ENCODE measurements around the gene NQO2. TPM values are rescaled to one million over a fixed set of nuclear protein-coding genes. Genes with fewer than 3 reads are reported as not detected.
"Not testable (repeated sequence)": the region's sequence is repeated elsewhere in the genome, so short reads cannot be mapped to it uniquely, and the experiment has no call there.

The NQO2 gene
- total RNA-seq, 1 experiment from 2014 or later: 119 TPM

- DNase-seq (ENCODE audit: low spot score): no peak
Measured at GRCh38 chr6:3013901-3014674, 14.4 kb downstream of the NQO2 start.

GRCh38 chr6:3014675-3015066, 15.0 kb downstream of the NQO2 start:
- DNase-seq (ENCODE audit: low spot score): no peak

- DNase-seq (ENCODE audit: low spot score): no peak
Measured at GRCh38 chr6:3015144-3015543, 15.4 kb downstream of the NQO2 start.

DNA sequence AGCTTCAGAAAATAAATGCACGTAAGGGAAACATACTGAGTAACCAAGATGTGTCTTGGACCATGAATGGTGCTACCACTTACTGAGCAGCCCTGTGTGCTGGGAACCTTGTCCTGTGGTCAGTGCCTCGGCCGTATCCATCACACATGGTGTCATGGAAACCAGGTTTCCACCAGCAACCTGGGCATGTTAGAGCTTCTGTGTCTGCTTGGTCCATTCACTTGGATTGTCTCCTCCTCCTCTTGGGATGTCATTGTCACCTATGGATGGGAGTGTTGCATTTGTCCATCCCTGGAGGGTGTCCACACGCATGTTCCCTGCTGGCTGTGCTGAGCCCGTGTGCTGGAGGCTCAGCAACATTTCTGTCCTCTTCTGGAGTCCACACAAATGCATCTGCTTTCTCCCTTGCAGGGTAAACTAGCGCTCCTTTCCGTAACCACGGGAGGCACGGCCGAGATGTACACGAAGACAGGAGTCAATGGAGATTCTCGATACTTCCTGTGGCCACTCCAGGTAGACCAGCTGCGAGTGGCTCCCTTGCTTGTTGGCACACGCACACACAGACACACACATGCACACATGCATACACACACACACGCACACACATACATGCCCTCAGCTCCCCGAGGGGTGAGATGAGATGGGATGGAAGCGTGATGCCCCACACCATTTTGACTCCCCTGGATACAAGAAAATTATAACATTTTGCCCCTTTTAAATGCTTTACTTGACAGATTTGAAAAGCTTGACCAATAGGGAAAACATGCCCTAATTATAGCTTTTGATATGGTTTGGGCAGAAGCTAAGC, 17.0 kb downstream of the NQO2 start:
- DNase-seq (ENCODE audit: low spot score): no peak

- DNase-seq (ENCODE audit: low spot score): no peak
Measured at GRCh38 chr6:3017304-3017703, 17.6 kb downstream of the NQO2 start.

DNA sequence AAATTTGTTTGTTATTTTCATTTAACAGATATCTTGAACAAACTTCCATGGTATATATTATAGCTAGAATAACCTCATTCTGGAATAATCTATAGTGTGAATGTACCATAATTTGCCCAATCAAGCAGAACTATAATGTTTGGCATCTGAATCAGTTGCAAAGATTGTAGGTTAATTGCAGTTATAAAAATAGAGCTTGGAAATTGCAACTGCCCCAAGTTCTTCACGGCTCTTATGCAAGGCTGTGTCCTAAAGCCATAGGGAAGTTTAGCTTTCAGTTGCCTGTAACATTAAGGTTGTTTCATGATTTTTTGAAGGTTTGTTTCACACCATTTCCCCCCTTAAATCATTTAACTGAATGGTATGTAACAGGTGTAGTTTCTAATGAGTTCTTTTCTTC, 19.4 kb downstream of the NQO2 start:
- no peak for DNase-seq (ENCODE audit: low spot score)

- DNase-seq (ENCODE audit: low spot score): no peak
Measured at GRCh38 chr6:3019749-3020320, 20.1 kb downstream of the NQO2 start.

GRCh38 chr6:3020976-3021598, 21.4 kb downstream of the NQO2 start:
- DNase-seq (ENCODE audit: low spot score): not testable (repeated sequence)

DNA sequence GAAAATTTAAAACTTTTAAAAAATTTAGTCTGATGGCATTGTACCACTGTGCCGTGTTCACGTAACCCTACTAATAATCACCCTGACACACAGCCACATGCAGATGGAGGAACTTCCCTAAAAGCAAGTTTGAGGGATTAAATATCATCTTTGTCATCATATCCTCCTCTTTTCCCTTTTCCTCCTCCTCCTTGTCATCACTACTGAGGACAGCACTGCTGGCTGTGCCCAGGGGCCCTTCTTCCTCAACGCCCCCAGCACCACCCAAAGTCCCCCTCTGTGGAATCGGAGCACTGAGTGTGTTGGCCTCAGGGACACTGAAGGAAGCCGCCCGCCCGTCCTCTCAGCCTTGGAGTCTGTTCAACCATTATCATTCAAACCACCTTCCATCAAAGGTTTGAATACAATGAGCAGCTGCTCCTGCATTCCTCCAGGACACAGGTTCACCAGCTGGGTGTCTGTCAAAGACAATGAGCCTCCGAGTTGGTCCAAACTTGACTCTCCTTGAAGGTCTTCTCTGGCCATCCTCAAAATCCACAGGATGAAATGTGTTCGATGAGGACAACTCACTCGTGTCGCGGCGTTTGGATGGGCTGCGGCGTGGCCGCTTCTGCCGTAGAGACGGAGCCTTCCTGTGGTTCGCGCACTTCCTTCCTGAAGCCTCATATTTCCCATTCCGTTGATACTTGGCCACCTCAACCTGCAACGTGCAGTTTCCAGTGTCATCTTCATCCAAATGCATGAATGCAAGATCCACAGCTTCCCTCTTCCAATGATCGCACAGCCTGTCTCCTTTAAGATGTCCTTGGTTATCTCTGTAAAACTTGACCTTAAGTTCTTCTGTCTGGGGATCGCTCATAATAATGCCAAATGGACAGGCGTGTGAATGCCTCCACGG, 23.3 kb downstream of the NQO2 start:
- DNase-seq (ENCODE audit: low spot score): no peak

GRCh38 chr6:3023663-3024483, 24.2 kb downstream of the NQO2 start:
- peak; percentile 89 for DNase-seq (ENCODE audit: low spot score)

DNA sequence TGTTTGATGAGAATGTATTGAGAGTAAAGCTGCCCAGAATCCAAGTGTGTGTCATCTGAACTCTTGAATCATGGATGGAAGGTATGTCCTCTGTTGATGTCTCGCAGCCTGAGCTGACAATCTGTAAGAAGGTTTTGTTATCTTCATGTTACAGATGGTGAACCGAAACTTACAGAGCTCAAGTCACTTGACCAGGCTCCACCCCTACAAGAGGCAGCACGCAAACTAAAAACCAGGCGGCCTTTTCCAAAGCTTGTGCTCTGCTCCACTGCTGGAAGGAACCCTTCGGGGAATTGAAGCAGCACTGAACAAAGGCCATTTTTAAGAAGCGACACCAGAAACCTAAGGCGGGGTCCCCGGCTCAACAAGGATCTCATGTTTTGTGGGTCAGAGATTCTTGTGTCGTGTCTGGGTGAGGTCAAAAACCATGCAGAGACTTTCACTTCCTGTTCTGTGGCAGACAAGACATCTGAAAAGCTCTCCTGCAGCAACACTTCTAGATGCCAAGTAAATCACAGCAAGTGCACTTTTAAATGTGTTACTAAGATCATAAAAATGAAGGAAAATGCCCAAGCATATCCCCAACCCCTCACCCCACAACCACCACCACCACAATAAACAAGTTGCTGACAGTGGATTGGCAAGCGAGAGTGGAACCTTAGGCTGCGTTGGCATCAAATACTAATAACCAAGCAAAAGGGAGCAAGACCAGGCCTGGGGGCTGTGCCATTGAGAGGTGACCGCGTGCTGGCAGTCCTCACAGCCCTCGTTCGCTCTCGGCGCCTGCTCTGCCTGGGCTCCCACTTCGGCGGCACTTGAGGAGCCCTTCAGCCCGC, 27.3 kb downstream of the NQO2 start:
- DNase-seq (ENCODE audit: low spot score): no peak

GRCh38 chr6:3028156-3028555, 28.5 kb downstream of the NQO2 start:
- not testable (repeated sequence) for DNase-seq (ENCODE audit: low spot score)

DNA sequence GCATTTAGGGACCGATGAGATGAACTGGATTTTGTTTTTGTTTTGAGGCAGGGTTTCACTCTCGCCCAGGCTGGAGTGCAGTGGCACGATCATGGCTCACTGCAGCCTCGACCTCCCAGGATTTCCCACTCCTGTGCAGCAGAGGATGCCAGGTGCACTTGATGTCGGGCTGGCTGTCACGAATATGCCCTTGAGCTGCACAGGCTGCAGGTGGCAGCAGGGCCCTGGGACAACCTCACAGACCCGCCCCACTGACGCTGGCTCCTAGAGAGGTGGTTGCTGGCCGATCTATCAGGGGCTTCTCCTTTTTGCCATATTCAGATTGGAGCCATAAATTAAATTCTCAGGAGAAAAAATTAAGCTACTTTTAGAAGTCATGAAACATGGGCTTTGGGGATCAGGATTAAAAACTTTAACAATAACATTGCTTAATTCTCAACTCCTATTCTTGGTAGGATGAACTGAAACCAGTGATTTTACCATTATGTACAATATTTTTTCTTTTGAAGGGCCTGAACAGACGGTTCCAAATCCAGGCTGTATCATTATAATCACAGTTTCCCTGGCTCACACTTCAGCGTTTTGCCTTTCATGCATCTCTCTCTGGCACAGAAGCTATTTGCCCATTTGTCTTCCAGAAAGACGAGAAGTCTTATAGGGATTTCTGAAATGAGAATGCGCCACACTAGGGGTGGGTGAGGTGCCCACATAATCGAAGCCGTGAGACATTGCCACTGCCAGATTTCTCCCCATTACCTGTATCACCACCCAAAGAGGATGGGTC, 32.4 kb downstream of the NQO2 start:
- DNase-seq (ENCODE audit: low spot score): no peak

GRCh38 chr6:3032986-3033385, 33.3 kb downstream of the NQO2 start:
- no peak for DNase-seq (ENCODE audit: low spot score)

DNA sequence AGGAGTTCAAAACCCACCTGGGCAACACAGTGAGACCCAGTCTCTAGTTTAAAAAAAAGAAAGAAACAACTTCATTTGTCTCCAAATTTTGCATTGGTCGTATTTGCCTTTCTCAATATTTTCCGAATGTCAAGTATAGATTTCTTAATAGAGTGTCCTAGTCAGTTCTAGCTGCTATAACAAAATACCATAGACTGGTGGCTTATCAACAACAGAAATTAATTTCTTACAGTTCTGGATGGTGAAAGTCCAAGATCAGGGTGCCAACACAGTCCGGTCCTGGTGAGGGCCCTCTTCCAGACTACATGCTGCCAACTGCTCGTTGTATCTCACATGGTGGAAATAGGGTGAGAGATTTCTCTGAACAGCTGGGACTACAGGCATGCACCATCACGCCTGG, 34.0 kb downstream of the NQO2 start:
- no peak for DNase-seq (ENCODE audit: low spot score)

- DNase-seq (ENCODE audit: low spot score): no peak
Measured at GRCh38 chr6:3035397-3035796, 35.7 kb downstream of the NQO2 start.

- no peak for DNase-seq (ENCODE audit: low spot score)
Measured at GRCh38 chr6:3036861-3037637, 37.4 kb downstream of the NQO2 start.
